ENCODE measurements around the gene TSHZ2.

- TF ChIP-seq GATA2 (IDR thresholded peaks at IDR 0.05; ENCODE audit: low read depth, low read length), result no peak
- no peak for TF ChIP-seq GATA3 (IDR thresholded peaks at IDR 0.05; ENCODE audit: low read depth, low read length)
These were observed 320.2 kb downstream of the TSHZ2 start for GRCh38 chr20:53292347-53292746.
